Frontal cortex (tissue), 4 donors: Measurements from ENCODE around the gene C11orf21. TPM values are rescaled to one million over a fixed set of nuclear protein-coding genes. Genes with fewer than 3 reads are reported as not detected.

ENCODE experiments used
- DNase-seq, 2 donors: peaks; one replicate each; pipeline ENCODE4 v3.0.0; 2012; ENCODE audit warnings: low spot score in 2 of 2
- FAIRE-seq: peaks from 2 replicates; lab custom pipeline; 2012; peaks lifted over from hg19 to GRCh38; lab: Jason Lieb, UNC
- total RNA-seq: library from RNA; depleted of rRNA; stranded (reverse); fragments of >200 nt; gene quantifications from one replicate; pipeline ENCODE4 v1.2.3, GENCODE V29; 2014
- donor health status: control.
- donor health status: control.
- donor health status: control.

Gene C11orf21
- total RNA-seq, 1 donor from 2014 or later, result under 0.01 TPM

- FAIRE-seq (no peak), DNase-seq (no peak)
These were observed 8.5 kb upstream of the C11orf21 start for GRCh38 chr11:2310073-2310785.

GRCh38 chr11:2309251-2310072 lies 7.7 kb upstream of the C11orf21 start:
- no peak for FAIRE-seq
- no peak for DNase-seq

DNA sequence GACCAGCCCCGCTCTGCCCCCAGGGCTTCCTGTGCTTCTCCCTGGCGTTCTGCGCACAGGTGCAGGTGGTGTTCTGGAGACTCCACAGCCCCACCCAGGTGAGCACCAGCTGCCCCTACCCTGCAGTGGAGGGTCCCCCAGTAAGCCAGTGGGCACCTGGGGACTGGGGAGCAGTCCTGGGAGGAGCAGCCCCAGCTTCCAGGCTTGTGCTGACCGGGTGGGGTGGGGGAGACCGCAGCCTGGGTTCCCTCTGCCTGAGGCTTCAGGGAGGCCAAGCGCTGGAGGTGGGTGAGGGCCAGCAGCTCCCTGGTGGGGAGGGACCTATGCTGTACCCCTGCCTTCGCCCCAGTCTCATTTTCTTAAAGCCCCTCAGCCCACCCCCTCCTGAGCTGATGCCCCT lies 7.0 kb upstream of the C11orf21 start:
- FAIRE-seq, result no peak
- DNase-seq, result no peak

- FAIRE-seq (no peak), DNase-seq (no peak)
These were observed 6.0 kb upstream of the C11orf21 start for GRCh38 chr11:2307501-2308331.

- FAIRE-seq (no peak), DNase-seq (no peak)
These were observed 5.3 kb upstream of the C11orf21 start for GRCh38 chr11:2306877-2307500.

GRCh38 chr11:2306452-2306823 lies 4.7 kb upstream of the C11orf21 start:
- DNase-seq (no peak), FAIRE-seq (no peak)

DNA sequence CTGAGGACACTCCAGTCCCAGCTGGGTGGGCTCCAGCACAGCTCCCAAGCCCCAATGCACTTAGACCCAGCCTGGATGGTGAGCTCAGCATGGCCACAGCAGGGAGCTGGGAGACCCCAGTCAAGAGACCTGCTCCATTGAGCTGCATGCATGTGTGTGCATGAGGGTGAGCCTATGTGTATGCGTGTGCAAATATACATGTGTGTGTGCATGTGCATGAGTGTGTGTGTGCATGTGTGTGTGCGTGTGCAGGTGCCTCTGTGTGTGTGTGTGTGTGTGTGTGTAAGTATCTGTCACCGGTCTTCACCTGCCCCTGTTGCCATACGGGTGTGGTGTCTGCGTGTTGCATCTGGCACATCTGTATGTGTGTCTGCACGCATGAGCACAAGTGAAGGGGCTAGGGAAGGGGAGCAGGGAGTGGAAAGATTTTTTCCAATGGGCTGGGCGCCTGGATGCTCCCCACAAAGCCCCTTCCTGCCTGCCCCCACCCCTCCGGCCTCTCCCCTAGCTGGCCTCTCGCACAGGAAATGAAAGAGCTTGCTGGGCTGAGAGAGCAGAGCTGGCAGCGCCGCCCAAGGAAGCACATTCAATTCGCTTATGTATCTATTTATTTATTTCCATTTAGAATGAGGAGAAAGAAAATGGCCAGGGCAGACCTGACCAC lies 4.2 kb upstream of the C11orf21 start:
- FAIRE-seq (no peak), DNase-seq (no peak)

- peak; percentile 78 to 85 for DNase-seq
- no peak for FAIRE-seq
These were observed 3.5 kb upstream of the C11orf21 start for GRCh38 chr11:2305140-2305778.

- FAIRE-seq (no peak), DNase-seq (no peak)
These were observed 2.9 kb upstream of the C11orf21 start for GRCh38 chr11:2304506-2305139.

- FAIRE-seq, result no peak
- DNase-seq, result no peak
These were observed 2.1 kb upstream of the C11orf21 start for GRCh38 chr11:2303627-2304505.

- FAIRE-seq (no peak), DNase-seq (no peak)
These were observed 1.3 kb upstream of the C11orf21 start for GRCh38 chr11:2302896-2303626.

- FAIRE-seq (no peak), DNase-seq (no peak)
These were observed 683 bp upstream of the C11orf21 start for GRCh38 chr11:2302306-2302895.

- no peak for FAIRE-seq
- no peak for DNase-seq
These were observed 635 bp downstream of the C11orf21 start for GRCh38 chr11:2300936-2301630.

GRCh38 chr11:2300290-2300935 lies 1.3 kb downstream of the C11orf21 start:
- FAIRE-seq (no peak), DNase-seq (no peak)

GRCh38 chr11:2299773-2300172 lies 1.9 kb downstream of the C11orf21 start:
- FAIRE-seq, result no peak
- DNase-seq, result no peak
